Mesothelial cell of epicardium (in vitro differentiated cells): ENCODE measurements around the gene GRPEL2. TPM values are rescaled to one million over a fixed set of nuclear protein-coding genes. Genes with fewer than 3 reads are reported as not detected.
A peak's percentile ranks its signal among the peaks of the same experiment; 100 is the strongest.

ENCODE experiments used
- DNase-seq, 2 experiments: peaks; one replicate each; pipeline ENCODE4 v3.0.0; 2021; ENCODE audit warnings: low spot score in 2 of 2; ENCODE audit not compliant: unreplicated experiment in 2 of 2
- H3K27ac Mint-ChIP-seq: 2 replicates; pipeline ENCODE4 v1.8.0; 2021; ENCODE audit warnings: mixed read lengths
- H3K27me3 Mint-ChIP-seq: 2 replicates; pipeline ENCODE4 v1.8.0; 2021; ENCODE audit warnings: low read depth, mixed read lengths
- H3K36me3 Mint-ChIP-seq: 2 replicates; pipeline ENCODE4 v1.8.0; 2021; ENCODE audit warnings: mixed read lengths
- H3K4me1 Mint-ChIP-seq: 2 replicates; pipeline ENCODE4 v1.8.0; 2021; ENCODE audit warnings: mixed read lengths
- H3K4me3 Mint-ChIP-seq: 2 replicates; pipeline ENCODE4 v1.8.0; 2021; ENCODE audit warnings: mild to moderate bottlenecking, moderate library complexity, mixed read lengths
- H3K9me3 Mint-ChIP-seq: 2 replicates; pipeline ENCODE4 v1.8.0; 2021; ENCODE audit warnings: mixed read lengths
- CTCF ChIP-seq: fragments of 200-600 bp; sonication (generic); IDR thresholded peaks from one replicate; pipeline ENCODE4 v1.5.0; 2021; ENCODE audit warnings: antibody characterized with exemption; ENCODE audit not compliant: unreplicated experiment
- total RNA-seq: library from RNA; stranded (reverse); gene quantifications from 3 replicates; pipeline ENCODE4 v1.2.1, GENCODE V29; 2021

The GRPEL2 gene
- total RNA-seq, 1 donor from 2014 or later: 15.4 TPM

- H3K36me3 Mint-ChIP-seq: no peaks in the 10 kb centered on the region
- DNase-seq: no peak
- H3K27ac Mint-ChIP-seq: no peak overlapping the region
- H3K27me3 Mint-ChIP-seq: no peaks in the 10 kb centered on the region
- no peak overlapping the region for H3K4me3 Mint-ChIP-seq
- TF ChIP-seq CTCF: no peak
- H3K9me3 Mint-ChIP-seq: no peaks in the 10 kb centered on the region
- H3K4me1 Mint-ChIP-seq: no peaks in the 10 kb centered on the region
These were observed 19.4 kb downstream of the GRPEL2 start for GRCh38 chr5:149364719-149365118.

GRCh38 chr5:149365418-149365817, 20.1 kb downstream of the GRPEL2 start:
- TF ChIP-seq CTCF: no peak
- no peaks in the 10 kb centered on the region for H3K36me3 Mint-ChIP-seq
- no peaks in the 10 kb centered on the region for H3K4me1 Mint-ChIP-seq
- no peaks in the 10 kb centered on the region for H3K27me3 Mint-ChIP-seq
- no peaks in the 10 kb centered on the region for H3K9me3 Mint-ChIP-seq
- H3K4me3 Mint-ChIP-seq: no peak overlapping the region
- DNase-seq: no peak
- no peak overlapping the region for H3K27ac Mint-ChIP-seq

GRCh38 chr5:149366169-149366729, 20.9 kb downstream of the GRPEL2 start:
- Mint-ChIP-seq H3K4me3 (no peak overlapping the region), H3K9me3 (no peaks in the 10 kb centered on the region), H3K4me1 (peaks cover 6% of the 10 kb centered on the region), H3K27ac (no peak overlapping the region), H3K36me3 (no peaks in the 10 kb centered on the region), H3K27me3 (no peaks in the 10 kb centered on the region)
- TF ChIP-seq CTCF: no peak
- no peak for DNase-seq

GRCh38 chr5:149367249-149367971, 22.1 kb downstream of the GRPEL2 start:
- peak in 1 of 2 experiments; percentile 73 for DNase-seq
- Mint-ChIP-seq H3K27ac (no peak overlapping the region), H3K4me1 (peaks cover 7% of the 10 kb centered on the region), H3K9me3 (no peaks in the 10 kb centered on the region), H3K4me3 (no peak overlapping the region), H3K36me3 (no peaks in the 10 kb centered on the region), H3K27me3 (no peaks in the 10 kb centered on the region)
- peak; percentile 66 for TF ChIP-seq CTCF

- no peak overlapping the region for H3K27ac Mint-ChIP-seq
- no peak for TF ChIP-seq CTCF
- H3K9me3 Mint-ChIP-seq: no peaks in the 10 kb centered on the region
- H3K4me1 Mint-ChIP-seq: peaks cover 7% of the 10 kb centered on the region
- H3K4me3 Mint-ChIP-seq: no peak overlapping the region
- no peaks in the 10 kb centered on the region for H3K27me3 Mint-ChIP-seq
- H3K36me3 Mint-ChIP-seq: no peaks in the 10 kb centered on the region
- DNase-seq: no peak
These were observed 22.8 kb downstream of the GRPEL2 start for GRCh38 chr5:149367972-149368645.
